Measurements from ENCODE around the gene LMO3. TPM values are rescaled to one million over a fixed set of nuclear protein-coding genes. Genes with fewer than 3 reads are reported as not detected.

LMO3 gene
- total RNA-seq, 1 donor from 2014 or later: 8.1 TPM

GRCh38 chr12:16600525-16600924, 5.4 kb downstream of the LMO3 start:
- DNase-seq (ENCODE audit: low spot score): no peak

- no peak for DNase-seq (ENCODE audit: low spot score)
These were observed 6.9 kb downstream of the LMO3 start for GRCh38 chr12:16599081-16599480.

GRCh38 chr12:16594797-16595196, 11.2 kb downstream of the LMO3 start:
- no peak for DNase-seq (ENCODE audit: low spot score)

- DNase-seq (ENCODE audit: low spot score): no peak
These were observed 12.4 kb downstream of the LMO3 start for GRCh38 chr12:16593546-16593945.

- DNase-seq (ENCODE audit: low spot score): no peak
These were observed 15.3 kb downstream of the LMO3 start for GRCh38 chr12:16590645-16591044.

- no peak for DNase-seq (ENCODE audit: low spot score)
These were observed 17.1 kb downstream of the LMO3 start for GRCh38 chr12:16588812-16589211.

- DNase-seq (ENCODE audit: low spot score): no peak
These were observed 18.4 kb downstream of the LMO3 start for GRCh38 chr12:16587514-16587913.

GRCh38 chr12:16587110-16587453, 18.9 kb downstream of the LMO3 start:
- DNase-seq (ENCODE audit: low spot score): no peak

- no peak for DNase-seq (ENCODE audit: low spot score)
These were observed 19.4 kb downstream of the LMO3 start for GRCh38 chr12:16586350-16587109.

- no peak for DNase-seq (ENCODE audit: low spot score)
These were observed 20.2 kb downstream of the LMO3 start for GRCh38 chr12:16585781-16586180.

- DNase-seq (ENCODE audit: low spot score): no peak
These were observed 21.8 kb downstream of the LMO3 start for GRCh38 chr12:16583969-16584745.

- no peak for DNase-seq (ENCODE audit: low spot score)
These were observed 24.5 kb downstream of the LMO3 start for GRCh38 chr12:16581416-16581815.

GRCh38 chr12:16579041-16579440, 26.9 kb downstream of the LMO3 start:
- no peak for DNase-seq (ENCODE audit: low spot score)

- DNase-seq (ENCODE audit: low spot score): no peak
These were observed 32.4 kb downstream of the LMO3 start for GRCh38 chr12:16573398-16574077.

GRCh38 chr12:16568873-16569272, 37.1 kb downstream of the LMO3 start:
- no peak for DNase-seq (ENCODE audit: low spot score)

- no peak for DNase-seq (ENCODE audit: low spot score)
These were observed 41.3 kb downstream of the LMO3 start for GRCh38 chr12:16564675-16565074.

- DNase-seq (ENCODE audit: low spot score): no peak
These were observed 42.5 kb downstream of the LMO3 start for GRCh38 chr12:16563504-16563903.

- no peak for DNase-seq (ENCODE audit: low spot score)
These were observed 43.0 kb downstream of the LMO3 start for GRCh38 chr12:16562921-16563320.

GRCh38 chr12:16562435-16562834, 43.5 kb downstream of the LMO3 start:
- DNase-seq (ENCODE audit: low spot score): no peak

GRCh38 chr12:16560273-16560672, 45.7 kb downstream of the LMO3 start:
- DNase-seq (ENCODE audit: low spot score): no peak

- no peak for DNase-seq (ENCODE audit: low spot score)
These were observed 50.3 kb downstream of the LMO3 start for GRCh38 chr12:16555630-16556029.

- DNase-seq (ENCODE audit: low spot score): no peak
These were observed 52.5 kb downstream of the LMO3 start for GRCh38 chr12:16553457-16553856.

- no peak for DNase-seq (ENCODE audit: low spot score)
These were observed 53.7 kb downstream of the LMO3 start for GRCh38 chr12:16552301-16552700.

All from mucosa of gallbladder (tissue), 1 donor.